ENCODE measurements around the gene KRT31. TPM values are rescaled to one million over a fixed set of nuclear protein-coding genes. Genes with fewer than 3 reads are reported as not detected.
"Not testable (repeated sequence)": the region's sequence is repeated elsewhere in the genome, so short reads cannot be mapped to it uniquely, and the experiment has no call there.

The KRT31 gene
- total RNA-seq, 2 donors from 2014 or later: not detected

DNA sequence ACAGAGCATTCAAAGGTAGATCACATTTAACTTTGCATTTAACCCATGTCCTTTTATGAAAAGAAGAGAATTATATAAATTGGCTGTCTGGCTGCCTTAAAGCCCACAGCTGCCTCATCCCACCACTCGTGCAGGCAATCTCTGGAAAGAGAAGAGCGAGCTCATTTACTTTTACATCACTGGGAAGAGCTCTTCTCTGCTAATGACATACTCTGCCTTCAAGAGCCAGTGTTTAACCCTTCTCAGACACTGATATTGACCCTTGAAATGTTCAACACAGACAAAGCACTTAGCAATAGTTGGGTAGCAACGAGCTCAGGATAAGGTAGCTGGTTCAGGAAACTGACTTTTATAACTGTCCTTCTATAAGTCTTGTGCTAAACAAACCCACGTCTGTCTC is 36.6 kb upstream of the KRT31 start:
- DNase-seq: no peak
- no peak for ATAC-seq
- H3K27me3 ChIP-seq: no peaks in the 10 kb centered on the region
- H3K4me1 ChIP-seq: no peaks in the 10 kb centered on the region
- intact Hi-C loops (cut with DNase I): no loop called here
- no peak overlapping the region for H3K27ac ChIP-seq
- no peak overlapping the region for H3K4me3 ChIP-seq
- WGBS, 2 donors: 28 to 42% methylated on average over 4 of the region's 4 CpGs
- no peak for TF ChIP-seq POLR2A (IDR thresholded peaks at IDR 0.05)
- TF ChIP-seq, protein P1, sequence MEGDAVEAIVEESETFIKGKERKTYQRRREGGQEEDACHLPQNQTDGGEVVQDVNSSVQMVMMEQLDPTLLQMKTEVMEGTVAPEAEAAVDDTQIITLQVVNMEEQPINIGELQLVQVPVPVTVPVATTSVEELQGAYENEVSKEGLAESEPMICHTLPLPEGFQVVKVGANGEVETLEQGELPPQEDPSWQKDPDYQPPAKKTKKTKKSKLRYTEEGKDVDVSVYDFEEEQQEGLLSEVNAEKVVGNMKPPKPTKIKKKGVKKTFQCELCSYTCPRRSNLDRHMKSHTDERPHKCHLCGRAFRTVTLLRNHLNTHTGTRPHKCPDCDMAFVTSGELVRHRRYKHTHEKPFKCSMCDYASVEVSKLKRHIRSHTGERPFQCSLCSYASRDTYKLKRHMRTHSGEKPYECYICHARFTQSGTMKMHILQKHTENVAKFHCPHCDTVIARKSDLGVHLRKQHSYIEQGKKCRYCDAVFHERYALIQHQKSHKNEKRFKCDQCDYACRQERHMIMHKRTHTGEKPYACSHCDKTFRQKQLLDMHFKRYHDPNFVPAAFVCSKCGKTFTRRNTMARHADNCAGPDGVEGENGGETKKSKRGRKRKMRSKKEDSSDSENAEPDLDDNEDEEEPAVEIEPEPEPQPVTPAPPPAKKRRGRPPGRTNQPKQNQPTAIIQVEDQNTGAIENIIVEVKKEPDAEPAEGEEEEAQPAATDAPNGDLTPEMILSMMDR (IDR thresholded peaks at IDR 0.05): no peak
- no peaks in the 10 kb centered on the region for H3K9me3 ChIP-seq
- H3K36me3 ChIP-seq (replicated peaks in 1 of 2; ENCODE audit: insufficient read depth in 1 of 2, low read depth in 2 of 2): no peaks in the 10 kb centered on the region

DNA sequence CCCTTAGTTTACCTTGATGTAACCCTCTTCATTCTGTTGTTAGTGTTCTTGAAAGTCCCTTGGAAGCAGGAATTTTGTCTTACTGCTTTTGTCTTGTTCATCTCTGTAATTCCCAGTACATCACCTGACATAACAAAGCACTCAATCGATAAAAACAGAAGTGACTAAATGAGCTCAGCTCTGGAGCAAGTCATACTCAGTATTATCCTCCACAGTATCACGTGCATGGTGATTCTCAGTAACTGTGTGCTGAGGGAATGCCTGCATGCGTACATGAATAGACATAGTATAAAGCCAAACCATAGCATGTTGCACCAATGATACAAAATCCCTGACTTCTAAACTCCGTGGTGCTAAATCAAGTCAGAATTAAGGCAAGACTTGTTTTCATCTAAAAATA is 36.2 kb upstream of the KRT31 start:
- WGBS, 2 donors: 41 to 45% methylated on average over 4 of the region's 4 CpGs
- no peaks in the 10 kb centered on the region for H3K4me1 ChIP-seq
- H3K4me3 ChIP-seq: no peak overlapping the region
- H3K9me3 ChIP-seq: no peaks in the 10 kb centered on the region
- intact Hi-C loops (cut with DNase I): no loop called here
- no peaks in the 10 kb centered on the region for H3K36me3 ChIP-seq (replicated peaks in 1 of 2; ENCODE audit: insufficient read depth in 1 of 2, low read depth in 2 of 2)
- no peaks in the 10 kb centered on the region for H3K27me3 ChIP-seq
- ATAC-seq (no peak), DNase-seq (no peak)
- no peak overlapping the region for H3K27ac ChIP-seq
- no peak for TF ChIP-seq POLR2A (IDR thresholded peaks at IDR 0.05)
- TF ChIP-seq, protein P1 (IDR thresholded peaks at IDR 0.05): no peak

DNA sequence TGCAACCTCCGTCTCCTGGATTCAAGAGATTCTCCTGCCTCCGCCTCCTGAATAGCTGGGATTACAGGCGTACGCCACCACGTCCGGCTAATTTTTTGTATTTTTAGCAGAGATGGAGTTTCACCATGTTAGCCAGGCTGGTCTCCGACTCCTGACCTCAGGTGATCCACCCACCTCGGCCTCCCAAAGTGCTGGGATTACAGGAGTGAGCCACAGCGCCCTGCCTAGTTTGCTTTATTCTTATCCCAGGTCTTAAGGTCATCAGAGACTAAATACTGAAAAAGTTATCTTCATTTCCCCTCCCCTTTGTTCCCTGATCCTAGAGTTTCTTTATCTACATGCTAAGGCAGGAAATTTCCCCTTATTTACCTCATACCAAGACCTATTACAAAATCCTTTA is 33.0 kb upstream of the KRT31 start:
- ATAC-seq; H3K36me3 ChIP-seq (replicated peaks in 1 of 2; ENCODE audit: insufficient read depth in 1 of 2, low read depth in 2 of 2); intact Hi-C loops (cut with DNase I); H3K27me3 ChIP-seq; H3K4me3 ChIP-seq; H3K9me3 ChIP-seq; H3K4me1 ChIP-seq; DNase-seq; H3K27ac ChIP-seq: not testable (repeated sequence)
- WGBS, 2 donors: 57 to 64% methylated on average over 9 of the region's 9 CpGs

DNA sequence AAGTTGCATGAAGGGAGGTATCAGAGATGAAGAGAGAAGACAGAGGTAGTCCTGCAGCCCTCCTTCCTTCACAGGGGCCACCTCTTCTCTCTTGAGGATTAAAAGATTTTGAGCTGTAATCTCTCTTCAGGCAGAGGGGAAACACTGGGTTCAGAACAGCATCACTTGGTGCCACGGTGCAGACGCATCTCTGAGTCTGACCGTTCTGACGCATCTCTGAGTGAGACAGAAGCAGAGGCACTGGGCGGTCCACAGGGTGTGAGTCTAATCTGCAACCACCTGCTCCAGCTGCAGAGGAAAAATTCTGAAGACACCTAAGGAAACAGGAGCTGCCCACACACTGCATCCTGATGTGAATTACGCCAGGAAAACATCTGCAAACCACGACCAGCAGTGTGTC is 32.3 kb upstream of the KRT31 start:
- H3K4me1 ChIP-seq: no peaks in the 10 kb centered on the region
- no peak for TF ChIP-seq POLR2A (IDR thresholded peaks at IDR 0.05)
- DNase-seq (no peak), ATAC-seq (no peak)
- no peak overlapping the region for H3K27ac ChIP-seq
- no peaks in the 10 kb centered on the region for H3K36me3 ChIP-seq (replicated peaks in 1 of 2; ENCODE audit: insufficient read depth in 1 of 2, low read depth in 2 of 2)
- intact Hi-C loops (cut with DNase I): no loop called here
- H3K27me3 ChIP-seq: no peaks in the 10 kb centered on the region
- WGBS, 2 donors: 60 to 64% methylated on average over 7 of the region's 7 CpGs
- no peak overlapping the region for H3K4me3 ChIP-seq
- H3K9me3 ChIP-seq: no peaks in the 10 kb centered on the region

DNA sequence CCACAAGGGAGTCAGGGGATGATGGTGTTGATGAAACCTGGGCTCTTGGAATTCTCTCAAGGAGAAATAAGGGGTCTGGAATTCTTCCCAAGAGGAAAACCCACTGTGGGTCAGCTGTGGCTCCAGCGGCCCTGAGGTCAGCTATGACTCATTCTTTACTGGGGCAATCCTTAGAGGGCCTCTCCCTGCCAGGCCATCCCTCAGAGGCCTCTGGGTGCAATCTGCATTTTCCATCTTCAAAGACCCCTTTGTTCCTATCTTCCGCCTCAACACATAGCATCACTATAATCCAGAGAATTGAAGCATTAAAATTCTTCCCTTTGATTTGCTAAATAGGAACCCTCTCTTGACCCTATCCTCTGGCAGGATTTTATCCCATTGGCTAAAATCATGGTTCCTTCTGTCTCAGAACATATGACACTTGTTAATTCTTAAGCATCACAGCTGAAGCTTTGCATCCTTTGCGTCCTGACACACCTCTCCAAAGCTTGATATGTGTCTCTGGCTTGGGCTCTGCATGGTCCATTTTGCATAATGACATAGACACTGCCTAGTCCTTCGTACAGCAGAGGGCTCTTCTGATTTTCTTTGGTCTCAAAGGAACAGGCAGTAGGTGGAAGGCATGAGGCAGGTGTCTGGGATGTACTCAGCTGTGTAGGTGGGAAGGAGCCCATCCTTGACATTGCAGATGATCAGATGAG is 31.3 kb upstream of the KRT31 start:
- no peaks in the 10 kb centered on the region for H3K27me3 ChIP-seq
- H3K36me3 ChIP-seq (replicated peaks in 1 of 2; ENCODE audit: insufficient read depth in 1 of 2, low read depth in 2 of 2): no peaks in the 10 kb centered on the region
- no peak for TF ChIP-seq POLR2A (IDR thresholded peaks at IDR 0.05)
- TF ChIP-seq, protein P1 (IDR thresholded peaks at IDR 0.05): no peak
- 53 to 59% methylated on average over 4 of the region's 4 CpGs for WGBS, 2 donors
- H3K4me3 ChIP-seq: no peak overlapping the region
- intact Hi-C loops (cut with DNase I): no loop called here
- no peak overlapping the region for H3K27ac ChIP-seq
- H3K4me1 ChIP-seq: no peaks in the 10 kb centered on the region
- H3K9me3 ChIP-seq: no peaks in the 10 kb centered on the region
- ATAC-seq (no peak), DNase-seq (no peak)

DNA sequence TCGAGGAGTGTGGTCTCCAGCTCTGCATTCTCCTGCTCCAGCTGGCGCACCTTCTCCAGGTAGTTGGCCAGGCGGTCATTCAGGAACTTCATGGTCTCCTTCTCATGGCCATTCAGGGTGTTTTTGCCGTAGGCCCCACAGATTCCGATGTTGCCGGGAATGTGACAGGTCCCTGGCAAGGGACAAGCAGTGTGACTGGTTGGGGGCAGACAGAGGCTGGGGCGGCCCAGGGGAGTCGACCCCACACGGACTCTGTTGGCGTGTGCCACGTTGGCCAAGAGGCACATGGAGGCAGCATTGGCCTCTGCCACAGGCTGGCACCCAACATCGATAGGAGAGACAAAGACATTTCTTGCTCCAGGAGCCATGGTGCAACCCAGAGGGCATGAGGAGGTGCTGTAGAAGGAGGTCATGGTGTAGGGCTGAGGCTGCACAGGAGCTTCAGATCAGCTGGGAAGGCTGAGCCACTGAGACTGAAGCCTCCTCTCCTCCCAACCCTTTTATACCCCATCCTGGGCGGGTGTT is 26.8 kb upstream of the KRT31 start, which contains the start of gene KRT37:
Gene KRT37 (minus strand): TSS at position 475 of the 525 bp plus-strand sequence. CDS start 62 bp downstream, at position 413.
- DNase-seq: no peak
- intact Hi-C loops (cut with DNase I): no loop called here
- no peak within 1 kb of the TSS for H3K4me3 ChIP-seq

DNA sequence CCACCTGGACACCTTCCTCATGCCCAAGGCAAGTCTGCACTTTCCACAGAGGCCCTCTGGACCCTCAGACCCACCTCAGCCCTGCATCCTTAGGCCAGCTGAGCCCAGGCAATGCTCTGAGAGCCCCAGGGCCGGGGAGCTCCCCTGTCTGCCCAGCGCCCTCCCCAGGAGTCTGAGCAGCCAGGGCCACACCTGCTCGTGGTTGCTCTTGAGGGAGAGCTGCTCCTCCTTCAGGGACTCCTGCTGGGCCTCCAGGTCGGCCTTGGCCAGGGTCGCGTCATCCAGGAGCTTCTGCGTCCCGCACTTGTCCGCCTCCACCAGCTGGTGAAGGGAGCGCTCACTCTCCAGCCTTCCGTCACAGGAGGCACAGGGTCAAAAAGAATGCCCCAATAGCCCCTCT is 25.2 kb upstream of the KRT31 start:
- WGBS, 2 donors: 78 to 100% methylated on average over 4 to 10 of the region's 11 CpGs
- DNase-seq; intact Hi-C loops (cut with DNase I): not testable (repeated sequence)

More for the DNA sequence above, 26.8 kb upstream of the KRT31 start, which contains the start of gene KRT37:
- Histone ChIP-seq H3K27me3 (no peaks in the 10 kb centered on the region), H3K27ac (no peak within 1 kb of the TSS), H3K36me3 (replicated peaks in 1 of 2; ENCODE audit: insufficient read depth in 1 of 2, low read depth in 2 of 2) (no peaks in the 10 kb centered on the region), H3K9me3 (no peaks in the 10 kb centered on the region), H3K4me1 (no peaks in the 10 kb centered on the region)
- TF ChIP-seq, protein P1 (IDR thresholded peaks at IDR 0.05): no peak
- TF ChIP-seq POLR2A (IDR thresholded peaks at IDR 0.05): no peak
- WGBS, 2 donors: 66 to 67% methylated on average over 3 to 13 of the region's 13 CpGs
- no peak for ATAC-seq

More for the DNA sequence above, 25.2 kb upstream of the KRT31 start:
- not testable (repeated sequence) for H3K27ac ChIP-seq; H3K9me3 ChIP-seq; H3K27me3 ChIP-seq; H3K4me3 ChIP-seq; ATAC-seq; H3K36me3 ChIP-seq (replicated peaks in 1 of 2; ENCODE audit: insufficient read depth in 1 of 2, low read depth in 2 of 2); H3K4me1 ChIP-seq

All from body of pancreas (tissue), 4 donors.